Panc1 (cell line): ENCODE data around the gene TOPBP1.

Source experiments
- SIN3A ChIP-seq: IDR thresholded peaks from 2 replicates; pipeline ENCODE4 v1.6.1; 2012; ENCODE audit warnings: low read depth, mild to moderate bottlenecking, low read length, moderate library complexity, borderline replicate concordance; ENCODE audit not compliant: insufficient read depth
- TF ChIP-seq, protein P1 (sequence below): fragments of 450-650 bp; IDR thresholded peaks from 2 replicates; pipeline ENCODE4 v1.5.1; 2017; ENCODE audit warnings: mild to moderate bottlenecking
- TF ChIP-seq, protein P2 (sequence below), 2 experiments: IDR thresholded peaks; 2 replicates each; pipeline ENCODE4 v1.6.1; 2011 to 2012; ENCODE audit warnings: low read depth in 2 of 2, control low read depth in 1 of 2, low read length in 1 of 2, mild to moderate bottlenecking in 1 of 2, moderate library complexity in 1 of 2; ENCODE audit not compliant: insufficient read depth in 1 of 2

GRCh38 chr3:133563186-133563591 is 98.6 kb downstream of the TOPBP1 start:
- TF ChIP-seq SIN3A = no peak
- TF ChIP-seq, protein P1, sequence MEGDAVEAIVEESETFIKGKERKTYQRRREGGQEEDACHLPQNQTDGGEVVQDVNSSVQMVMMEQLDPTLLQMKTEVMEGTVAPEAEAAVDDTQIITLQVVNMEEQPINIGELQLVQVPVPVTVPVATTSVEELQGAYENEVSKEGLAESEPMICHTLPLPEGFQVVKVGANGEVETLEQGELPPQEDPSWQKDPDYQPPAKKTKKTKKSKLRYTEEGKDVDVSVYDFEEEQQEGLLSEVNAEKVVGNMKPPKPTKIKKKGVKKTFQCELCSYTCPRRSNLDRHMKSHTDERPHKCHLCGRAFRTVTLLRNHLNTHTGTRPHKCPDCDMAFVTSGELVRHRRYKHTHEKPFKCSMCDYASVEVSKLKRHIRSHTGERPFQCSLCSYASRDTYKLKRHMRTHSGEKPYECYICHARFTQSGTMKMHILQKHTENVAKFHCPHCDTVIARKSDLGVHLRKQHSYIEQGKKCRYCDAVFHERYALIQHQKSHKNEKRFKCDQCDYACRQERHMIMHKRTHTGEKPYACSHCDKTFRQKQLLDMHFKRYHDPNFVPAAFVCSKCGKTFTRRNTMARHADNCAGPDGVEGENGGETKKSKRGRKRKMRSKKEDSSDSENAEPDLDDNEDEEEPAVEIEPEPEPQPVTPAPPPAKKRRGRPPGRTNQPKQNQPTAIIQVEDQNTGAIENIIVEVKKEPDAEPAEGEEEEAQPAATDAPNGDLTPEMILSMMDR = no peak
- TF ChIP-seq, protein P2, sequence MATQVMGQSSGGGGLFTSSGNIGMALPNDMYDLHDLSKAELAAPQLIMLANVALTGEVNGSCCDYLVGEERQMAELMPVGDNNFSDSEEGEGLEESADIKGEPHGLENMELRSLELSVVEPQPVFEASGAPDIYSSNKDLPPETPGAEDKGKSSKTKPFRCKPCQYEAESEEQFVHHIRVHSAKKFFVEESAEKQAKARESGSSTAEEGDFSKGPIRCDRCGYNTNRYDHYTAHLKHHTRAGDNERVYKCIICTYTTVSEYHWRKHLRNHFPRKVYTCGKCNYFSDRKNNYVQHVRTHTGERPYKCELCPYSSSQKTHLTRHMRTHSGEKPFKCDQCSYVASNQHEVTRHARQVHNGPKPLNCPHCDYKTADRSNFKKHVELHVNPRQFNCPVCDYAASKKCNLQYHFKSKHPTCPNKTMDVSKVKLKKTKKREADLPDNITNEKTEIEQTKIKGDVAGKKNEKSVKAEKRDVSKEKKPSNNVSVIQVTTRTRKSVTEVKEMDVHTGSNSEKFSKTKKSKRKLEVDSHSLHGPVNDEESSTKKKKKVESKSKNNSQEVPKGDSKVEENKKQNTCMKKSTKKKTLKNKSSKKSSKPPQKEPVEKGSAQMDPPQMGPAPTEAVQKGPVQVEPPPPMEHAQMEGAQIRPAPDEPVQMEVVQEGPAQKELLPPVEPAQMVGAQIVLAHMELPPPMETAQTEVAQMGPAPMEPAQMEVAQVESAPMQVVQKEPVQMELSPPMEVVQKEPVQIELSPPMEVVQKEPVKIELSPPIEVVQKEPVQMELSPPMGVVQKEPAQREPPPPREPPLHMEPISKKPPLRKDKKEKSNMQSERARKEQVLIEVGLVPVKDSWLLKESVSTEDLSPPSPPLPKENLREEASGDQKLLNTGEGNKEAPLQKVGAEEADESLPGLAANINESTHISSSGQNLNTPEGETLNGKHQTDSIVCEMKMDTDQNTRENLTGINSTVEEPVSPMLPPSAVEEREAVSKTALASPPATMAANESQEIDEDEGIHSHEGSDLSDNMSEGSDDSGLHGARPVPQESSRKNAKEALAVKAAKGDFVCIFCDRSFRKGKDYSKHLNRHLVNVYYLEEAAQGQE (IDR thresholded peaks at IDR 0.05; ENCODE audit: insufficient read depth in 1 of 2, low read depth in 2 of 2, low read length in 1 of 2) = no peak
